ENCODE measurements around the gene TLE3.

The TLE3 gene

DNA sequence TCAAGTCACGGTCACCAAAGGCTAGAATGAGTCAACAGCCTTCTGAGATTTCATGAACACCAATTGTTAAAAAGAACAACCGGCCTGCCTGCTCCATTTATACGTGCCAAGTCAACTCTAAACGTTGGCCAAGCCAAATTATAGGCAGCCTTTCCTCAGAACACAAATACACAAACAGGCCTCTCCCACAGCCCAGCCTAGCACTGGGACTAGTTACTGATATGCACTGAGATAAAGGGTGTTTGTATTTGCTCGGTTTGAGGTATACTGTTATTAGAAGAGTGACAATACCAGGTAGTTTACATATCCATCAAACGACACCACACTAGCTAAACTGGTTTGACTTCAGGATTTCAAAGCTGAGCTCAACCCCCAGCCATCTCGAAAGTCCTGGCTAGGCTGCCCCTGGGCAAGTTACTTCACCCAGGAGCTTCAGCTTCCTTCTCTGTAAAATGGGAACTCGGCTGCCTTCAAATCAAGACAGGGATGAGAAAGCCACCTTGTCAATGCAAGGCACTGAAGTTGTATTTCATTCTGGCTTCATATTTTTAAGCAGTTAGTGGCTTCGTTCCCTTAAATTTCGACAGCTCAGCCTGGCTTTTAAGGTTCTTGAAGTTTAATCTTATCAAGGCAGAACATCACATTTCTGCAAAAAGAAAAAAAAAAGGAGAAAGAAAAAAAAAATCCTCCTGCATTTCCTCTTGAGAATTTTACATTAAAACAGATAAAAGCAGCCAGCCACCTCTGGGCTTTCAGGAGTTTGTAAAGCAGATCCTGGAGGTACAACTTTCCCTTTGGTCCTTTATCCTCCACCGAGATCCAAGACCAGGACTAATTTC is 4.0 kb downstream of the TLE3 start:
- H3K4me1 ChIP-seq (ENCODE audit: control insufficient read depth in 5 of 5, insufficient read depth in 5 of 5, low read length in 5 of 5): peaks cover 21 to 86% (median 77%) of the 10 kb centered on the region in 5 donors
- H3K27me3 ChIP-seq (ENCODE audit: control insufficient read depth in 5 of 5, insufficient read depth in 4 of 5, low read length in 5 of 5): no peaks in the 10 kb centered on the region
- peak overlapping the region in 1 of 5 donors; percentile 20 for H3K9ac ChIP-seq (ENCODE audit: low read length in 5 of 5)
- no peak overlapping the region for H3K27ac ChIP-seq (ENCODE audit: low read depth, low read length)
- H3K4me3 ChIP-seq (ENCODE audit: low read depth in 1 of 5, low read length in 5 of 5): peak overlapping the region in 4 of 5 donors; percentile 16 to 89 (median 34)
- H3K9me3 ChIP-seq (ENCODE audit: control insufficient read depth in 5 of 5, low read length in 5 of 5): no peaks in the 10 kb centered on the region
- H3K36me3 ChIP-seq (ENCODE audit: control insufficient read depth in 5 of 5, insufficient read depth in 5 of 5, low read length in 5 of 5): peaks cover 5 to 39% (median 29%) of the 10 kb centered on the region in 5 donors

DNA sequence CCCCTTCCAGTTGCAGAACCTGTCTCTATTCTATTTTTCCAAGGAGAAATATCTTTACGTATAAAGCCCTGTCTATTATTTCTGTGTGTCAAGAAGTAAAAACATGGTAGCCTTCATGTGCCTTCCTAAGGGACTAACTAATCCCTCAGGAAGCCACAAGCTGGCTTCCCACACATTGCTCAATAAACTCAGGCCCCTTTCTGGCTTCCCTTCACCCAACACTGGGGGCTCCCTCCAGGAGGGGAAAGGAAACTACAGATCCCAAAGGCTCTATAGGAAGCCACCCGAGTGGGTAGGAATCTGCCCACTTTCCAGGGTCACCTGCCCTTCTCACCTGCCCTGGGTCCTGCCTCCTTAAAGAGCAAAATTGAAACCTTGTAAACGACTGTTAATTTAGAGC is 4.6 kb downstream of the TLE3 start:
- Histone ChIP-seq H3K9ac (ENCODE audit: low read length in 5 of 5) (no peak overlapping the region), H3K36me3 (ENCODE audit: control insufficient read depth in 5 of 5, insufficient read depth in 5 of 5, low read length in 5 of 5) (peaks cover 5 to 39% (median 29%) of the 10 kb centered on the region in 5 donors), H3K27me3 (ENCODE audit: control insufficient read depth in 5 of 5, insufficient read depth in 4 of 5, low read length in 5 of 5) (no peaks in the 10 kb centered on the region), H3K9me3 (ENCODE audit: control insufficient read depth in 5 of 5, low read length in 5 of 5) (no peaks in the 10 kb centered on the region), H3K4me3 (ENCODE audit: low read depth in 1 of 5, low read length in 5 of 5) (peak overlapping the region in 4 of 5 donors; percentile 1 to 47 (median 18)), H3K4me1 (ENCODE audit: control insufficient read depth in 5 of 5, insufficient read depth in 5 of 5, low read length in 5 of 5) (peaks cover 21 to 85% (median 75%) of the 10 kb centered on the region in 5 donors), H3K27ac (ENCODE audit: low read depth, low read length) (no peak overlapping the region)

DNA sequence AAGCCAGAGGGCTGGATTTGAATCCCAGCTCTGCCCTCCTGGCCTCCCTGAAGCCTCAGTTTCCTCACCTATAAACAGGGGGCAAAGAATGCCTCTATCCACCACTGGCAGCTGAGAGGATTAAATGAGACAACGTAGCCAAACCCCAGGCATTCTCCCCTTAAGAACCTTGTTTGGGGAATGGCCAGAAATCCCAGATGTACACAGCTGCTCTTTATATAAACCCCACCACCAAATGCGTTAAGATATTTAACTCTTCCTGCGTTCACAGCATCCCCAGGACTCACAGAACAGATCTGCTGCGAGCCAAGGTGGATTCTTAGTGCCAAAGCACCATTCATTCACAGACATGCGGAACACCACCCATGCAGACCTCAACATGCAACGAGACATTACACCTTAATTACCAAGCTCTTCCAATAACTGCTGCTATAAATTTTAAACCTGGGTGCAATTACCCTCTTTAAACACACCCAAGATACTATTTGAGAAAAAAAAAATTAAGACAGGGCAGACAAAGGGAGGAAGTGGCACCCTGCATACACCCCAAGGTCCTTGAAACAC is 5.2 kb downstream of the TLE3 start:
- Histone ChIP-seq H3K27me3 (ENCODE audit: control insufficient read depth in 5 of 5, insufficient read depth in 4 of 5, low read length in 5 of 5) (no peaks in the 10 kb centered on the region), H3K4me1 (ENCODE audit: control insufficient read depth in 5 of 5, insufficient read depth in 5 of 5, low read length in 5 of 5) (peaks cover 21 to 89% (median 75%) of the 10 kb centered on the region in 5 donors)

DNA sequence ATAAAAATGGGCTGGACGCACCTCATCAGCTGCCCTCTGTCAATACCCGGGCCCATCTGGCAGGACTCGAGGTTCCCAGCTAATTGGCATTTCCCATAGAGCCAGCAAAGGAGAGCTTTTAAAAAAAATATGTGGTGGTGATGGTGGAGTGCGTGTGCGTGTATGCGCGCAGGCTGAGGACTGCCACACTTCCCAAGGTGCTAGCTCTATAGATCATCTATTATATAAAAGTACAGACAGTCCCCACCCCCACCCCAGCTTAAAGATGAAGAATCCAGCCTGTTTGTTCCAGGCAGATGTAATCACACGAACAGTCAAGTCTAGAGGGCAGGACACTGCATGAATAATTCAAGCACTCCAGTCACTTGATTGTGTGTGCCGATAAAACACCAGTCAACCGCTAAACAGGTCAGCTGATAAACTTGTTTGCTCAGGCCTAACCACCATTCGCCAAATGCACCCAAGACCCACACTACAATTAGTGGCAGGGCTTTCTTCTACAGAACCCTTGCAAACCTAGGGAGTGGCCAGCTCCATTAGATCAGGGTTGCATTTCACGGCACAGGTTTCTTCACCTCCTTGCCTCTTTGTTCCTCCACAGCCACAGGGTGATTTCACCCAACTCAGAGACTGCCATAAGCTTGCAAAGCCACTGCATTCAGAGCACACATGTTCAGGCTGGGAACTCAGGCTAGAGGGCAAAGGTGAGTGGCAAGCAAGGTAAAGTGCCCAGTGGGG is 5.8 kb downstream of the TLE3 start:
- Histone ChIP-seq H3K9ac (ENCODE audit: low read length in 5 of 5) (no peak overlapping the region), H3K36me3 (ENCODE audit: control insufficient read depth in 5 of 5, insufficient read depth in 5 of 5, low read length in 5 of 5) (peaks cover 5 to 45% (median 36%) of the 10 kb centered on the region in 5 donors), H3K4me1 (ENCODE audit: control insufficient read depth in 5 of 5, insufficient read depth in 5 of 5, low read length in 5 of 5) (peaks cover 21 to 90% (median 77%) of the 10 kb centered on the region in 5 donors), H3K27ac (ENCODE audit: low read depth, low read length) (no peak overlapping the region), H3K4me3 (ENCODE audit: low read depth in 1 of 5, low read length in 5 of 5) (peak overlapping the region in 2 of 5 donors; percentile 16 to 23), H3K27me3 (ENCODE audit: control insufficient read depth in 5 of 5, insufficient read depth in 4 of 5, low read length in 5 of 5) (no peaks in the 10 kb centered on the region), H3K9me3 (ENCODE audit: control insufficient read depth in 5 of 5, low read length in 5 of 5) (no peaks in the 10 kb centered on the region)

More for the DNA sequence above, 5.2 kb downstream of the TLE3 start:
- Histone ChIP-seq H3K36me3 (ENCODE audit: control insufficient read depth in 5 of 5, insufficient read depth in 5 of 5, low read length in 5 of 5) (peaks cover 5 to 43% (median 30%) of the 10 kb centered on the region in 5 donors), H3K9ac (ENCODE audit: low read length in 5 of 5) (no peak overlapping the region), H3K27ac (ENCODE audit: low read depth, low read length) (no peak overlapping the region), H3K4me3 (ENCODE audit: low read depth in 1 of 5, low read length in 5 of 5) (peak overlapping the region in 2 of 5 donors; percentile 16 to 23), H3K9me3 (ENCODE audit: control insufficient read depth in 5 of 5, low read length in 5 of 5) (no peaks in the 10 kb centered on the region)

DNA sequence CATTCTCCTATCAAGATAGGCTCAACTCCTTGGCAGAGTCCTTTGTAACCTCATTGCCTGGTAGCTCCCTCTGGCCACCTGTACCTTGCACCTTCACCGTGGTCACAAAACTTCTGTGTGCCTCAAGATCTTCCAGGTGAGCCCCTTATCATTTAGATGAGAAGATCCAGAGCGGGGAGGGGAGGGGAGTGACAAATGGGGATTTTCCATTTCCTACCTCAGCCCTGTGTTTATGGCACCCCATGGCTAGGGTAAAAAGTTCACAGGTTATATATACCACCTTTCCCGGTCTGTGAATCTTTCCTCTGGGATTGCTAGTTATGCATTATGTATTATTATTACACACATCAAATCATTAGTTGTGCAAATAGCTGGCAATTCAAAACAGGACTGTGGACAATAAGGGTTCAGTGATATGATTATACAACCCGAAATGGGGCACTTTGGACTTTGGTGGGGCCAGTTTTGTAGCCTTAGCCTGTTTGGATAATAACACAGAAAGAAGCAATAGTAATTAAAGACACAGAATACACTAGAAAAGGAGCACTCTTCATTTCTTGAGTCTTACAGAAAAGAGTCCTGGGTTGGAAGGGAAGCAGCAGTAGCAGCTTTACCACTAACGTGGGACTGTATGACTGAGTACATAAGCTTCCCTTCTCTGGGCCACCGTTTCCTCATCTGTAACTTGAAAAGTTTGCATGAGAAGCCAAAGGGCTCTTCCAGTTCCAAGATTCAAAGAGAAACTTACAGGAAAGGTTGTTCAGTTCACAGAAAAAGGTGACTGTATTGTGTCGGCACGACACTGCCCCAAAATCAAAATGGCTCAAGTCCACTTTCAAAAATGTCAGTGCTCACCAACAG is 7.1 kb downstream of the TLE3 start:
- Histone ChIP-seq H3K4me1 (ENCODE audit: control insufficient read depth in 5 of 5, insufficient read depth in 5 of 5, low read length in 5 of 5) (peaks cover 21 to 84% (median 78%) of the 10 kb centered on the region in 5 donors), H3K36me3 (ENCODE audit: control insufficient read depth in 5 of 5, insufficient read depth in 5 of 5, low read length in 5 of 5) (peaks cover 5 to 49% (median 46%) of the 10 kb centered on the region in 5 donors), H3K27me3 (ENCODE audit: control insufficient read depth in 5 of 5, insufficient read depth in 4 of 5, low read length in 5 of 5) (no peaks in the 10 kb centered on the region), H3K9ac (ENCODE audit: low read length in 5 of 5) (no peak overlapping the region), H3K4me3 (ENCODE audit: low read depth in 1 of 5, low read length in 5 of 5) (no peak overlapping the region), H3K9me3 (ENCODE audit: control insufficient read depth in 5 of 5, low read length in 5 of 5) (no peaks in the 10 kb centered on the region), H3K27ac (ENCODE audit: low read depth, low read length) (no peak overlapping the region)

DNA sequence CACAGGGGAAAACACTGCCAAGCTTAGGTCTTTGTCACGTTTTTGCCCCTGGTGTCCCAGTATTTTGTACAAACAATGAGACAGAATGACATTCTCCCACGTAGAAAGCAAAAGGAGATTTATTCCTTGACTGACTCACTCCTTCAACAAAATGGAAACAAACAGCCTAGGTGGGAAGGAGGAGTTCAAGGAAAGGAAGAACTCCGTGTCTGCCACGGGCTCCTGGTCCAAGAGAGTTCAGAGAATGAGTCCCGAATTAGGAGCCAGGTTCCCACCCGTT is 8.1 kb downstream of the TLE3 start:
- H3K9ac ChIP-seq (ENCODE audit: low read length in 5 of 5): no peak overlapping the region
- peaks cover 15 to 73% (median 68%) of the 10 kb centered on the region in 5 donors for H3K4me1 ChIP-seq (ENCODE audit: control insufficient read depth in 5 of 5, insufficient read depth in 5 of 5, low read length in 5 of 5)

DNA sequence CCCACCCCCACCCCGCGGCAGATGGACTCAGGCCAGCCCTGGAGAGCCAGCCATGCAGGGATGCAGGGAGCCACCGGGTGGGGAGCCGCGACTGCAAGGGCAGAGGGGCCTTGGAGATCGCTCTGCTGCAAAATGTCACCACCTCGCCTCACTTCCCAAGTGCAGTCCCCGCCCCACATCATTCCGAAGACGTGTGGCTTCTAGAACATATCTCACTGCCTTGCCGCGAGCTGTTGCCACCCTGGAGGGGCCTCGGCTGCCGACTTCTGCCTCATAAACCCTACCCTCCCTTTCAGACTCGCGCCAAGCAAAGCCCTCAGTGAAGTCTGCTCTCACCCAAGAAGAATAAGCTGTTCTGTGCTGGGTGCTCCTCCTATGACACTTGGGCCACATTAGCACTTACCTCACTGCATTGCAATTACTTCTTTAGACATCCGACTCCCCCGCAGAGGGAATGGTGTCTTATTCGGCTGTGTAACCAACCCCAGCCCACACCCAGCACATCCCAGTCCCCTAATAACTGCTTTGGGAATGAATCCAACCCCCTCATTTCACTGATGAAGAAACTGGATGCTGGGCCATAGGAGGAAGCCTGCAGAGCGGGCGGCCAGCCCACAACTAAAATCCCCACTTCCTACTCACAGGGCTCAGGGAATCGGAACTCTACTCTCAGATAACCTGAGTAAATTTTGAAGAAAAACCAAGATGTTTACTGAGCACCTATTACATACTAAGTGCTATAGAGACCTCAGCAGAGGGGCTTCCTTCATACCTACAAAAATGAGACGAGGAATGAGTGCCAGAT is 8.6 kb downstream of the TLE3 start:
- no peaks in the 10 kb centered on the region for H3K9me3 ChIP-seq (ENCODE audit: control insufficient read depth in 5 of 5, low read length in 5 of 5)
- peak overlapping the region in 2 of 5 donors; percentile 8 for H3K4me3 ChIP-seq (ENCODE audit: low read depth in 1 of 5, low read length in 5 of 5)
- H3K27ac ChIP-seq (ENCODE audit: low read depth, low read length): no peak overlapping the region
- no peak overlapping the region for H3K9ac ChIP-seq (ENCODE audit: low read length in 5 of 5)
- no peaks in the 10 kb centered on the region for H3K27me3 ChIP-seq (ENCODE audit: control insufficient read depth in 5 of 5, insufficient read depth in 4 of 5, low read length in 5 of 5)
- H3K4me1 ChIP-seq (ENCODE audit: control insufficient read depth in 5 of 5, insufficient read depth in 5 of 5, low read length in 5 of 5): peaks cover 14 to 68% (median 63%) of the 10 kb centered on the region in 5 donors
- H3K36me3 ChIP-seq (ENCODE audit: control insufficient read depth in 5 of 5, insufficient read depth in 5 of 5, low read length in 5 of 5): peaks cover 7 to 65% (median 60%) of the 10 kb centered on the region in 5 donors

More for the DNA sequence above, 8.1 kb downstream of the TLE3 start:
- Histone ChIP-seq H3K27ac (ENCODE audit: low read depth, low read length) (no peak overlapping the region), H3K4me3 (ENCODE audit: low read depth in 1 of 5, low read length in 5 of 5) (no peak overlapping the region), H3K27me3 (ENCODE audit: control insufficient read depth in 5 of 5, insufficient read depth in 4 of 5, low read length in 5 of 5) (no peaks in the 10 kb centered on the region), H3K36me3 (ENCODE audit: control insufficient read depth in 5 of 5, insufficient read depth in 5 of 5, low read length in 5 of 5) (peaks cover 5 to 60% (median 55%) of the 10 kb centered on the region in 5 donors), H3K9me3 (ENCODE audit: control insufficient read depth in 5 of 5, low read length in 5 of 5) (no peaks in the 10 kb centered on the region)

DNA sequence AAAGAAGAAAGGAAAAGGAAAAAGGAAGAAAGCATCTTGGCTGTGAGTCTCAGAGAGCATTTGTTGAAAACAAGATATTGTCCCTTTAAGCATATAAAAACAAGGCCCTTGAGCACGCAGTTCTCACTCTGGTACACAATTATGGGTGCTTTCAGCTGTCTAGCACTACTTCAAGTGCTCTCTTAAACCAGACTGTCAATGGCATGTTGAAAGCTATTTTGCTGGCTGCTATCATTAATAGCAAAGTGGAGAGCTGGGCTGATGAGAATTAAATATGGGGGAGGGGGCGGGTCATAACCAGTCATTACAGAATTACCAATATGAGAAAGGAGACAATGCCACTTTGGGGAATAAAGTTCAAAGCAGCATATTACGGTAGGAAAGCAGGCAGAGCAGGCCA is 9.3 kb downstream of the TLE3 start:
- peaks cover 9 to 67% (median 65%) of the 10 kb centered on the region in 5 donors for H3K36me3 ChIP-seq (ENCODE audit: control insufficient read depth in 5 of 5, insufficient read depth in 5 of 5, low read length in 5 of 5)
- H3K4me1 ChIP-seq (ENCODE audit: control insufficient read depth in 5 of 5, insufficient read depth in 5 of 5, low read length in 5 of 5): peaks cover 10 to 62% (median 56%) of the 10 kb centered on the region in 5 donors
- H3K27ac ChIP-seq (ENCODE audit: low read depth, low read length): no peak overlapping the region
- H3K4me3 ChIP-seq (ENCODE audit: low read depth in 1 of 5, low read length in 5 of 5): no peak overlapping the region
- H3K9ac ChIP-seq (ENCODE audit: low read length in 5 of 5): no peak overlapping the region
- no peaks in the 10 kb centered on the region for H3K27me3 ChIP-seq (ENCODE audit: control insufficient read depth in 5 of 5, insufficient read depth in 4 of 5, low read length in 5 of 5)
- no peaks in the 10 kb centered on the region for H3K9me3 ChIP-seq (ENCODE audit: control insufficient read depth in 5 of 5, low read length in 5 of 5)

Data from subcutaneous abdominal adipose tissue (tissue), 5 donors.